Measurements from ENCODE around the gene ZNF35. TPM values are rescaled to one million over a fixed set of nuclear protein-coding genes. Genes with fewer than 3 reads are reported as not detected.

ZNF35 gene
- total and polyA plus RNA-seq, 2 of the 8 experiments (the other 6 are each of a cell fraction or from before 2014, with no cell fraction given) = 2.9 to 20.0 TPM

GRCh38 chr3:44632193-44632592 is 16.3 kb upstream of the ZNF35 start (continued):
- TF ChIP-seq CHD7 (IDR thresholded peaks at IDR 0.05; ENCODE audit: insufficient replicate concordance, low read length) = no peak
- no peak for TF ChIP-seq SRF (IDR thresholded peaks at IDR 0.05; ENCODE audit: low read depth, low read length)
- TF ChIP-seq EGR1 (IDR thresholded peaks at IDR 0.05; ENCODE audit: borderline replicate concordance, low read depth, low read length) = no peak
- TF ChIP-seq TAF1 (IDR thresholded peaks at IDR 0.05; ENCODE audit: low read depth, low read length) = no peak
- TF ChIP-seq GTF2F1 (IDR thresholded peaks at IDR 0.05; ENCODE audit: borderline replicate concordance, low read depth, low read length) = no peak
- no peak for TF ChIP-seq GABPA (IDR thresholded peaks at IDR 0.05; ENCODE audit: borderline replicate concordance, insufficient read depth, low read length)
- TF ChIP-seq, protein P1, sequence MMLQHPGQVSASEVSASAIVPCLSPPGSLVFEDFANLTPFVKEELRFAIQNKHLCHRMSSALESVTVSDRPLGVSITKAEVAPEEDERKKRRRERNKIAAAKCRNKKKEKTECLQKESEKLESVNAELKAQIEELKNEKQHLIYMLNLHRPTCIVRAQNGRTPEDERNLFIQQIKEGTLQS (IDR thresholded peaks at IDR 0.05; ENCODE audit: insufficient read depth, low read depth, low read length) = no peak
- TF ChIP-seq RAD21 (IDR thresholded peaks at IDR 0.05 in 1 of 2, conservative IDR thresholded peaks at IDR 0.05 in 1 of 2; ENCODE audit: low read depth in 2 of 2, low read length in 2 of 2) = no peak
- no peak for TF ChIP-seq SP2 (IDR thresholded peaks at IDR 0.05; ENCODE audit: low read length)
- TF ChIP-seq, protein P2, sequence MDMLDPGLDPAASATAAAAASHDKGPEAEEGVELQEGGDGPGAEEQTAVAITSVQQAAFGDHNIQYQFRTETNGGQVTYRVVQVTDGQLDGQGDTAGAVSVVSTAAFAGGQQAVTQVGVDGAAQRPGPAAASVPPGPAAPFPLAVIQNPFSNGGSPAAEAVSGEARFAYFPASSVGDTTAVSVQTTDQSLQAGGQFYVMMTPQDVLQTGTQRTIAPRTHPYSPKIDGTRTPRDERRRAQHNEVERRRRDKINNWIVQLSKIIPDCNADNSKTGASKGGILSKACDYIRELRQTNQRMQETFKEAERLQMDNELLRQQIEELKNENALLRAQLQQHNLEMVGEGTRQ (IDR thresholded peaks at IDR 0.05; ENCODE audit: low read length) = no peak

All from H1 (cell line).